IMR-90 (cell line): ENCODE measurements around the gene COL6A5. TPM values are rescaled to one million over a fixed set of nuclear protein-coding genes. Genes with fewer than 3 reads are reported as not detected.
"Not testable (repeated sequence)": the region's sequence is repeated elsewhere in the genome, so short reads cannot be mapped to it uniquely, and the experiment has no call there.

ENCODE experiments used
- ATAC-seq: fragments of 200-7000 bp; cut with Tn5 transposase; 2 replicates; pipeline ENCODE4 v1.9.1; 2020; ENCODE audit warnings: low read depth, mild to moderate bottlenecking, moderate library complexity
- BruUV-seq: library from RNA; stranded (reverse); fragments of 400-500 nt; replicated peaks from 2 replicates; lab custom pipeline; 2021; lab: Mats Ljungman, UMichigan
- CTCF ChIA-PET: fragments of 300-600 bp; formaldehyde crosslinking; extraction: SDS; loops from one replicate; lab custom pipeline; 2021; ENCODE audit warnings: antibody characterized with exemption; lab: Yijun Ruan, JAX
- POLR2A ChIA-PET: fragments of 300-600 bp; sonication (Branson Sonifier 250); formaldehyde crosslinking; loops from one replicate; lab custom pipeline; 2022; ENCODE audit warnings: antibody characterized with exemption; ENCODE audit not compliant: unreplicated experiment; lab: Charles Lee
- DNase-seq: peaks from one replicate; pipeline ENCODE4 v3.0.0; 2013
- H2AFZ ChIP-seq: replicated peaks from 2 replicates; pipeline ENCODE3; 2013; ENCODE audit warnings: low read length, mild to moderate bottlenecking; ENCODE audit not compliant: poor library complexity
- H2AK5ac ChIP-seq: 2 replicates; pipeline ENCODE4 v1.6.1; 2013; ENCODE audit warnings: low read depth, low read length, inconsistent platforms
- H2AK9ac ChIP-seq: replicated peaks from 2 replicates; pipeline ENCODE3; 2013; ENCODE audit warnings: mild to moderate bottlenecking, low read depth, low read length, moderate library complexity; ENCODE audit not compliant: poor library complexity
- H2BK120ac ChIP-seq: 2 replicates; pipeline ENCODE4 v1.6.1; 2013; ENCODE audit warnings: low read depth, low read length, inconsistent platforms
- H2BK15ac ChIP-seq: 3 replicates; pipeline ENCODE4 v1.6.1; 2013; ENCODE audit warnings: low read depth, low read length, inconsistent platforms
- H2BK20ac ChIP-seq: 2 replicates; pipeline ENCODE4 v1.6.1; 2013; ENCODE audit warnings: low read depth, mild to moderate bottlenecking, inconsistent platforms, low read length, moderate library complexity
- H2BK5ac ChIP-seq: 2 replicates; pipeline ENCODE4 v1.6.1; 2013; ENCODE audit warnings: mild to moderate bottlenecking, low read depth, low read length, inconsistent platforms; ENCODE audit not compliant: poor library complexity, severe bottlenecking
- H3K14ac ChIP-seq: replicated peaks from 2 replicates; pipeline ENCODE4 v1.6.1; 2013; ENCODE audit warnings: low read depth, low read length, inconsistent platforms
- H3K18ac ChIP-seq: 2 replicates; pipeline ENCODE4 v1.6.1; 2013; ENCODE audit warnings: low read depth, low read length, control low read depth
- H3K23ac ChIP-seq: 2 replicates; pipeline ENCODE4 v1.6.1; 2013; ENCODE audit warnings: low read depth, low read length, inconsistent platforms
- H3K27ac ChIP-seq: 2 replicates; pipeline ENCODE4 v1.5.1; 2013; ENCODE audit warnings: mild to moderate bottlenecking, control low read depth, low read length; ENCODE audit not compliant: insufficient read depth
- H3K27me3 ChIP-seq: 2 replicates; pipeline ENCODE4 v1.6.1; 2013; ENCODE audit warnings: low read length; ENCODE audit not compliant: control insufficient read depth, insufficient read depth
- H3K36me3 ChIP-seq: 2 replicates; pipeline ENCODE4 v1.6.1; 2013; ENCODE audit warnings: low read length, mixed read lengths; ENCODE audit not compliant: control insufficient read depth, insufficient read depth
- H3K4ac ChIP-seq: 2 replicates; pipeline ENCODE4 v1.6.1; 2013; ENCODE audit warnings: low read depth, low read length, inconsistent platforms
- H3K4me1 ChIP-seq: 2 replicates; pipeline ENCODE4 v1.6.1; 2013; ENCODE audit warnings: low read length, mixed read lengths; ENCODE audit not compliant: control insufficient read depth, insufficient read depth
- H3K4me2 ChIP-seq: 2 replicates; pipeline ENCODE4 v1.6.1; 2013; ENCODE audit warnings: low read depth, mild to moderate bottlenecking, control low read depth, low read length, moderate library complexity
- H3K4me3 ChIP-seq: 2 replicates; pipeline ENCODE4 v1.5.1; 2013; ENCODE audit warnings: low read depth, mild to moderate bottlenecking, control low read depth, low read length, moderate library complexity; ENCODE audit not compliant: insufficient read depth
- H3K56ac ChIP-seq: 2 replicates; pipeline ENCODE4 v1.6.1; 2013; ENCODE audit warnings: low read length, inconsistent platforms; ENCODE audit not compliant: insufficient read depth; ENCODE audit errors: extremely low read depth
- H3K79me1 ChIP-seq, 2 experiments: 2 replicates each; pipeline ENCODE4 v1.6.1; 2013; ENCODE audit warnings: low read length in 2 of 2, inconsistent platforms in 1 of 2, low read depth in 1 of 2
- H3K9ac ChIP-seq: 2 replicates; pipeline ENCODE4 v1.6.1; 2013; ENCODE audit warnings: low read depth, low read length, control low read depth
- H3K9me1 ChIP-seq: 2 replicates; pipeline ENCODE4 v1.6.1; 2013; ENCODE audit warnings: low read length, inconsistent platforms; ENCODE audit not compliant: insufficient read depth
- H3K9me3 ChIP-seq: 2 replicates; pipeline ENCODE4 v1.6.1; 2013; ENCODE audit warnings: low read length; ENCODE audit not compliant: control insufficient read depth, insufficient read depth
- H4K20me1 ChIP-seq: 2 replicates; pipeline ENCODE4 v1.6.1; 2013; ENCODE audit warnings: low read length, inconsistent platforms; ENCODE audit not compliant: insufficient read depth
- H4K5ac ChIP-seq: 2 replicates; pipeline ENCODE4 v1.6.1; 2013; ENCODE audit warnings: mild to moderate bottlenecking, low read depth, low read length, control low read depth
- H4K8ac ChIP-seq, 2 experiments: 2 replicates each; pipeline ENCODE4 v1.6.1; 2013; ENCODE audit warnings: low read depth in 2 of 2, low read length in 2 of 2, control low read depth in 1 of 2, inconsistent platforms in 1 of 2
- H4K91ac ChIP-seq: 2 replicates; pipeline ENCODE4 v1.6.1; 2013; ENCODE audit warnings: low read depth, low read length, inconsistent platforms; ENCODE audit not compliant: insufficient read depth
- BHLHE40 ChIP-seq: fragments of 150-350 bp; IDR thresholded peaks from 2 replicates; pipeline ENCODE4 v1.6.1; 2016; ENCODE audit warnings: mild to moderate bottlenecking, low read depth, low read length
- MAFK ChIP-seq: IDR thresholded peaks from 2 replicates; pipeline ENCODE4 v1.6.1; 2012; ENCODE audit warnings: low read depth, low read length, improper control_type of control experiment
- WGBS, 2 experiments: methylation state at CpG; one replicate each; pipeline versions ENCODE4 v1.1.5 to v1.1.7; 2013; ENCODE audit warnings: missing lambda C conversion rate in 2 of 2; ENCODE audit not compliant: insufficient read length in 1 of 2; ENCODE audit errors: extremely low coverage in 2 of 2; 5-methylcytosine and 5-hydroxymethylcytosine counted together
- dilution Hi-C: fragments of 300-500 bp; cut with HindIII; formaldehyde crosslinking; loops from one replicate; pipeline ENCODE4 v1.14.3; 2018; ENCODE audit warnings: low sequenced_read_pairs; ENCODE audit not compliant: unreplicated experiment
- in situ Hi-C: fragments of 300-500 bp; cut with MboI; formaldehyde crosslinking; loops from 3 replicates; pipeline ENCODE4 v1.14.3; 2019; ENCODE audit warnings: low sequenced_read_pairs, inconsistent platforms, mixed read lengths
- intact Hi-C: fragments of 100-400 bp; cut with micrococcal nuclease; formaldehyde crosslinking; loops from 2 replicates; pipeline ENCODE4 v1.10.0; 2022
- polyA plus RNA-seq, 3 experiments: library from polyadenylated mRNA; depleted of rRNA; stranded (reverse); fragments of >200 nt; gene quantifications; 2 replicates each; pipeline ENCODE4 v1.2.3, GENCODE V29; 2012; ENCODE audit warnings: low replicate concordance in 1 of 3
- total RNA-seq: library from RNA; depleted of rRNA; stranded (reverse); fragments of >200 nt; gene quantifications from 2 replicates; pipeline ENCODE4 v1.2.3, GENCODE V29; 2012

The COL6A5 gene
- total and polyA plus RNA-seq, 2 of the 4 experiments (the other 2 are of a cell fraction), result not detected

GRCh38 chr3:130430266-130430665, 84.8 kb downstream of the COL6A5 start:
- no peaks in the 10 kb centered on the region for H3K27me3 ChIP-seq
- no peak for TF ChIP-seq BHLHE40
- TF ChIP-seq MAFK, result no peak
- no peak overlapping the region for H3K27ac ChIP-seq
- DNase-seq (no peak), ATAC-seq (no peak)
- no peak overlapping the region for H2AFZ ChIP-seq
- BruUV-seq, result no TSS peak
- H3K23ac ChIP-seq, result no peak overlapping the region
- H2BK15ac ChIP-seq, result no peak overlapping the region
- no peaks in the 10 kb centered on the region for H3K36me3 ChIP-seq
- H3K56ac ChIP-seq, result no peak overlapping the region
- H3K79me1 ChIP-seq, result no peaks in the 10 kb centered on the region
- H2BK120ac ChIP-seq, result no peak overlapping the region
- no peak overlapping the region for H3K14ac ChIP-seq
- no peaks in the 10 kb centered on the region for H4K20me1 ChIP-seq
- ChIA-PET CTCF (interaction anchor here (0.6 kb wide), 1 partner anchor 233 kb away, joined by 6 read pairs; no protein-coding TSS in a partner anchor), POLR2A (no interaction called here)
- no peaks in the 10 kb centered on the region for H3K4me1 ChIP-seq
- H3K9ac ChIP-seq, result no peak overlapping the region
- dilution Hi-C loops (no loop called here), intact Hi-C loops (no loop called here), in situ Hi-C loops (no loop called here)
- no peak overlapping the region for H4K5ac ChIP-seq
- no peak overlapping the region for H4K8ac ChIP-seq
- no peak overlapping the region for H3K4me2 ChIP-seq
- H3K18ac ChIP-seq, result no peak overlapping the region
- no peak overlapping the region for H2BK5ac ChIP-seq
- no peak overlapping the region for H4K91ac ChIP-seq
- H3K9me3 ChIP-seq, result no peaks in the 10 kb centered on the region
- H2AK5ac ChIP-seq, result no peak overlapping the region
- no peak overlapping the region for H3K4ac ChIP-seq
- H3K9me1 ChIP-seq, result no peaks in the 10 kb centered on the region
- no peak overlapping the region for H2AK9ac ChIP-seq
- no peak overlapping the region for H2BK20ac ChIP-seq
- no peak overlapping the region for H3K4me3 ChIP-seq

DNA sequence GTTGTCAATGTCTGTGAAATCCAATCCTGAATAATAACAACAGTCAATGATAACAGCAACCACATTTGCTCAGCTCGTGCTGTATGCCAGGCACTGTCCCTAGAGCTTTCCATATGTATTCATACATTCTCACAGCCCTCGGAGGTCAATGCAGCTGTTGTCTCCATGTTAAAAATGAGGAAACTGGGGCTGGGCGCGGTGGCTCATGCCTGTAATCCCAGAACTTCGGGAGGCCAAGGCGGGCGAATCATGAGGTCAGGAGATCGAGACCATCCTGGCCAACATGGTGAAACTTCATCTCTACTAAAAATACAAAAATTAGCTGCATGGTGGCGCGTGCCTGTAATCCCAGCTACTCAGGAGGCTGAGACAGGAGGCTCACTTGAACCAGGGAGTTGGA, 86.6 kb downstream of the COL6A5 start:
- H2AFZ ChIP-seq, H2BK5ac ChIP-seq, H4K20me1 ChIP-seq, POLR2A ChIA-PET, H3K4ac ChIP-seq, H3K27ac ChIP-seq, H3K56ac ChIP-seq, DNase-seq, H3K18ac ChIP-seq, H3K14ac ChIP-seq, dilution Hi-C loops, H2AK9ac ChIP-seq, ATAC-seq, H2BK15ac ChIP-seq, H3K9me3 ChIP-seq, intact Hi-C loops, H2AK5ac ChIP-seq, in situ Hi-C loops, H4K8ac ChIP-seq, H3K23ac ChIP-seq, BruUV-seq, H3K36me3 ChIP-seq, H2BK20ac ChIP-seq, H4K91ac ChIP-seq, H3K4me1 ChIP-seq, H3K79me1 ChIP-seq, CTCF ChIA-PET, H3K4me3 ChIP-seq, H2BK120ac ChIP-seq, H3K9me1 ChIP-seq, H3K9ac ChIP-seq, H3K27me3 ChIP-seq, H3K4me2 ChIP-seq, H4K5ac ChIP-seq: not testable (repeated sequence)
- no CpG with 5 or more reads among the region's 10 CpGs for WGBS, 2 experiments
